Measurements from ENCODE around the gene AVPR2. TPM values are rescaled to one million over a fixed set of nuclear protein-coding genes. Genes with fewer than 3 reads are reported as not detected.

Gene AVPR2
- total RNA-seq, 1 experiment from 2014 or later, result 10.6 TPM

- Histone ChIP-seq H3K4me1 (ENCODE audit: control insufficient read depth, insufficient read depth, low read length) (peaks cover 18% of the 10 kb centered on the region), H3K36me3 (ENCODE audit: control insufficient read depth, insufficient read depth, low read length) (peaks cover 3% of the 10 kb centered on the region), H3K4me3 (ENCODE audit: low read depth in 2 of 2, low read length in 2 of 2) (peak within 1 kb of the TSS; percentile 94 to 95), H3K27ac (ENCODE audit: low read length) (peak within 1 kb of the TSS; percentile 75), H3K9me3 (ENCODE audit: control insufficient read depth, insufficient read depth, low read depth, low read length) (no peaks in the 10 kb centered on the region), H3K27me3 (ENCODE audit: control insufficient read depth, insufficient read depth, low read length) (no peaks in the 10 kb centered on the region)
- CTCF ChIA-PET, result interaction anchor here (1.2 kb wide), 1 partner anchor 12 kb away, joined by 4 read pairs; no protein-coding TSS in a partner anchor
- in situ Hi-C loops (cut with HindIII; ENCODE audit: low pct_unique_long_range_greater_than_20kb, low sequenced_read_pairs), result no loop called here
- TF ChIP-seq CTCF (IDR thresholded peaks at IDR 0.05) (no peak), POLR2AphosphoS5 (IDR thresholded peaks at IDR 0.05; ENCODE audit: low read depth, low read length) (peak; percentile 57; the same call in 1 of the 2 replicates), TCF7L2 (IDR thresholded peaks at IDR 0.05; ENCODE audit: low read depth, low read length) (no peak)
- BruUV-seq (replicated peaks), result no TSS peak
- POLR2A ChIA-PET, result interaction anchor here (0.6 kb wide), 1 partner anchor 32 kb away, joined by 3 read pairs; no protein-coding TSS in a partner anchor
- DNase-seq (ENCODE audit: low read depth, low spot score) (no peak), ATAC-seq (peak; percentile 98)
- intact Hi-C loops (cut with micrococcal nuclease; ENCODE audit: unreplicated experiment), result no loop called here
Observed at GRCh38 chrX:153934762-153935325, 30.4 kb downstream of the AVPR2 start, which contains the start of gene NAA10. Gene NAA10 (minus strand): TSS chrX:153935037. CDS start chrX:153934904, 133 bp downstream.

GRCh38 chrX:153935326-153935851, 30.9 kb downstream of the AVPR2 start:
- Histone ChIP-seq H3K36me3 (ENCODE audit: control insufficient read depth, insufficient read depth, low read length) (peaks cover 3% of the 10 kb centered on the region), H3K4me3 (ENCODE audit: low read depth in 2 of 2, low read length in 2 of 2) (peak overlapping the region; percentile 49 to 57), H3K27ac (ENCODE audit: low read length) (peak overlapping the region; percentile 66), H3K4me1 (ENCODE audit: control insufficient read depth, insufficient read depth, low read length) (peaks cover 13% of the 10 kb centered on the region), H3K27me3 (ENCODE audit: control insufficient read depth, insufficient read depth, low read length) (no peaks in the 10 kb centered on the region), H3K9me3 (ENCODE audit: control insufficient read depth, insufficient read depth, low read depth, low read length) (no peaks in the 10 kb centered on the region)
- in situ Hi-C loops (cut with HindIII; ENCODE audit: low pct_unique_long_range_greater_than_20kb, low sequenced_read_pairs), result no loop called here
- no TSS peak for BruUV-seq (replicated peaks)
- ATAC-seq, result peak; percentile 56
- intact Hi-C loops (cut with micrococcal nuclease; ENCODE audit: unreplicated experiment), result no loop called here
- no peak for DNase-seq (ENCODE audit: low read depth, low spot score)
- ChIA-PET POLR2A (interaction anchor here (0.6 kb wide), 1 partner anchor 31 kb away, joined by 3 read pairs; no protein-coding TSS in a partner anchor), CTCF (interaction anchor here (0.6 to 1.2 kb wide), 2 partner anchors 12 to 26 kb away, joined by 3 to 4 read pairs; no protein-coding TSS in a partner anchor)
- TF ChIP-seq REST (IDR thresholded peaks at IDR 0.05; ENCODE audit: insufficient read depth in 1 of 2, low read depth in 2 of 2, low read length in 1 of 2) (no peak), TCF7L2 (IDR thresholded peaks at IDR 0.05; ENCODE audit: low read depth, low read length) (no peak), CTCF (IDR thresholded peaks at IDR 0.05) (no peak), POLR2AphosphoS5 (IDR thresholded peaks at IDR 0.05; ENCODE audit: low read depth, low read length) (no peak), SIN3A (IDR thresholded peaks at IDR 0.05; ENCODE audit: borderline replicate concordance, insufficient read depth, low read depth, low read length) (no peak)
